Measurements from ENCODE around the gene NPTXR.

- no peak for TF ChIP-seq EP300 (IDR thresholded peaks at IDR 0.05)
- TF ChIP-seq, protein P1, sequence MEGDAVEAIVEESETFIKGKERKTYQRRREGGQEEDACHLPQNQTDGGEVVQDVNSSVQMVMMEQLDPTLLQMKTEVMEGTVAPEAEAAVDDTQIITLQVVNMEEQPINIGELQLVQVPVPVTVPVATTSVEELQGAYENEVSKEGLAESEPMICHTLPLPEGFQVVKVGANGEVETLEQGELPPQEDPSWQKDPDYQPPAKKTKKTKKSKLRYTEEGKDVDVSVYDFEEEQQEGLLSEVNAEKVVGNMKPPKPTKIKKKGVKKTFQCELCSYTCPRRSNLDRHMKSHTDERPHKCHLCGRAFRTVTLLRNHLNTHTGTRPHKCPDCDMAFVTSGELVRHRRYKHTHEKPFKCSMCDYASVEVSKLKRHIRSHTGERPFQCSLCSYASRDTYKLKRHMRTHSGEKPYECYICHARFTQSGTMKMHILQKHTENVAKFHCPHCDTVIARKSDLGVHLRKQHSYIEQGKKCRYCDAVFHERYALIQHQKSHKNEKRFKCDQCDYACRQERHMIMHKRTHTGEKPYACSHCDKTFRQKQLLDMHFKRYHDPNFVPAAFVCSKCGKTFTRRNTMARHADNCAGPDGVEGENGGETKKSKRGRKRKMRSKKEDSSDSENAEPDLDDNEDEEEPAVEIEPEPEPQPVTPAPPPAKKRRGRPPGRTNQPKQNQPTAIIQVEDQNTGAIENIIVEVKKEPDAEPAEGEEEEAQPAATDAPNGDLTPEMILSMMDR (IDR thresholded peaks at IDR 0.05) = no peak
These were observed 10.8 kb downstream of the NPTXR start for GRCh38 chr22:38833061-38833460.
